Tibial nerve (tissue), 3 donors: ENCODE measurements around the gene CHAF1B.

Experiments
- POLR2A ChIP-seq, 2 donors: fragments of 450-650 bp; IDR thresholded peaks; one replicate each; pipeline ENCODE4 v1.6.1; 2017; ENCODE audit warnings: antibody characterized with exemption in 2 of 2, mild to moderate bottlenecking in 2 of 2, moderate library complexity in 2 of 2
- TF ChIP-seq, protein P1 (sequence below), 5 experiments: fragments of 200-600 bp in 3 of 5; fragments of 450-650 bp in 2 of 5; sonication (generic) in 3 of 5; IDR thresholded peaks; one replicate each; pipeline ENCODE4 v1.5.1; 2016 to 2019; ENCODE audit warnings: antibody characterized with exemption in 5 of 5, mild to moderate bottlenecking in 3 of 5, moderate library complexity in 2 of 5

DNA sequence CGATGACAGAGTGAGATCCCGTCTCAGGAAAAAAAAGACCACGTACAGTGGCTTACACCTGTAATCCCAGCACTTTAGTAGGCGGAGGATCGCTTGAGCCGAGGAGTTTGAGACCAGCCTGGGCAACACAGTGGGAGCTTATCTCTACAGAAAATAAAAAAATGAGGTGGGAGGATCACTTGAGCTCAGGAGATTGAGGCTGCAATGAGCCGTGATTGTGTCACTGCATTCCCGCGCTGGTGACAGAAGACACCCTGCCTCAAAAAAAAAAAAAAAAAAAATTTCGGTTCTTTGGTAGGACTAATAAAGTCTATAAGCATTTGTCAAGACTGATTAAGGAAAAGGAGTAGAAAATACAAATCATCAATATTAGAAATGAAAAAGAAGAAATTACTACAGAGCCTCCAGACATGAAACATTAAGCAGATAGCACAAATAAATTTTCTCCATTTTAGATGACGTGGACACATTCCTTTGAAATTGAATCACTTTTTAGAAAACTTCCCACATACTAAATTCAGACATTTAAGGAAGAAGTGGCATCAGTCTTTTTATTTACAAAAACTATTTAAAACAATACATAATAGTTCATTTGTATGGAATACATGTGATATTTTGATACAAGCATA lies 34.8 kb upstream of the CHAF1B start:
- TF ChIP-seq, protein P1, sequence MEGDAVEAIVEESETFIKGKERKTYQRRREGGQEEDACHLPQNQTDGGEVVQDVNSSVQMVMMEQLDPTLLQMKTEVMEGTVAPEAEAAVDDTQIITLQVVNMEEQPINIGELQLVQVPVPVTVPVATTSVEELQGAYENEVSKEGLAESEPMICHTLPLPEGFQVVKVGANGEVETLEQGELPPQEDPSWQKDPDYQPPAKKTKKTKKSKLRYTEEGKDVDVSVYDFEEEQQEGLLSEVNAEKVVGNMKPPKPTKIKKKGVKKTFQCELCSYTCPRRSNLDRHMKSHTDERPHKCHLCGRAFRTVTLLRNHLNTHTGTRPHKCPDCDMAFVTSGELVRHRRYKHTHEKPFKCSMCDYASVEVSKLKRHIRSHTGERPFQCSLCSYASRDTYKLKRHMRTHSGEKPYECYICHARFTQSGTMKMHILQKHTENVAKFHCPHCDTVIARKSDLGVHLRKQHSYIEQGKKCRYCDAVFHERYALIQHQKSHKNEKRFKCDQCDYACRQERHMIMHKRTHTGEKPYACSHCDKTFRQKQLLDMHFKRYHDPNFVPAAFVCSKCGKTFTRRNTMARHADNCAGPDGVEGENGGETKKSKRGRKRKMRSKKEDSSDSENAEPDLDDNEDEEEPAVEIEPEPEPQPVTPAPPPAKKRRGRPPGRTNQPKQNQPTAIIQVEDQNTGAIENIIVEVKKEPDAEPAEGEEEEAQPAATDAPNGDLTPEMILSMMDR (IDR thresholded peaks at IDR 0.05) = no peak
- TF ChIP-seq POLR2A (IDR thresholded peaks at IDR 0.05) = no peak
